Measurements from ENCODE around the gene TUBA4A.
A peak's percentile ranks its signal among the peaks of the same experiment; 100 is the strongest.
"Not testable (repeated sequence)": the region's sequence is repeated elsewhere in the genome, so short reads cannot be mapped to it uniquely, and the experiment has no call there.

The TUBA4A gene

DNA sequence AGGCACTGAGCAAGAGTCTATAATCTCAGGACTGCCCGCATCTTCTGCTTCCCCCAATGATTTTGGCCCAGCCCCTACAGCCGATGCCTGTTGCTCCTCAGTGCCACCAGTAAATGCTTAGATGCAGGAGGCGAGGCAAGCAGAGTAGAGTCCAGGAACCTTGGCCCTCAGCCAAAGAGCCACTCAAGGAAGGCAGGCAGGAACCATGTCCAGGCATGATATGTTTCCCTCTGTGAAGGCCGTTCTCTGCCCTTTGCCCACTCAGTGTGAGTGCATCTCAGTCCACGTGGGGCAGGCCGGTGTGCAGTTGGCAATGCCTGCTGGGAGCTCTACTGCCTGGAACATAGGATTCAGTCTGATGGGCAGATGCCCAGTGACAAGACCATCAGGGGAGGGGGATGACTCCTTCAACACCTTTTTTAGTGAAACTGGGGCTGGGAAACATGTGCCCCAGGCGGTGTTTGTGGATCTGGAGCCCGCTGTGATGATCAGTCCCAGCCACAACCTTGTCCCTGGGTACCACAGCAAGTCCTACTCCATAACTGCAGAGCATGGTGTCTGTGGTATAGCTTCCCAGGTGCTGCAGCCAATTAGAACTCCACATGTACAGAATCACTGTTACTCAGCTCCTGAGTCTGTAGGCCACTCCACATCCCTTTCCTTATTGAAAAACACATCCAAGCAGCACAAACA, 15.8 kb upstream of the TUBA4A start:
- FAIRE-seq (peak; percentile 42), DNase-seq (ENCODE audit: low spot score) (no peak)

DNA sequence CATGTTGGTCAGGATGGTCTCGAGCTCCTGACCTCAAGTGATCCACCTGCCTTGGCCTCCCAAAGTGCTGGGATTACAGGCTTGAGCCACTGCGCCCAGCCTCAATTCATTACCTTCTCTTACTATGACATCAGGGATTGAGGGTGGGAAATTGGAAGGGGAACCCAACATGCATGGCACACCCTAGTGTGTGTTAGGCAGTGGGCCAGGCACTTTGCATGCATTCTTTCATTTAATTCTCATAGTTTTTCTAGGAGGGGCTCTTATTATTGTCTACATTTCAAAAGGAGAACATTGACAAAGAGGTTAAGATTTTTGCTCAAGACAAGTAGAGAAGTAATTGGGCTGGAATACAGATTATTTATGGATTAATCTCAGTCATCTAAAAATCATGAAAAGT, 14.6 kb upstream of the TUBA4A start:
- FAIRE-seq: no peak

DNA sequence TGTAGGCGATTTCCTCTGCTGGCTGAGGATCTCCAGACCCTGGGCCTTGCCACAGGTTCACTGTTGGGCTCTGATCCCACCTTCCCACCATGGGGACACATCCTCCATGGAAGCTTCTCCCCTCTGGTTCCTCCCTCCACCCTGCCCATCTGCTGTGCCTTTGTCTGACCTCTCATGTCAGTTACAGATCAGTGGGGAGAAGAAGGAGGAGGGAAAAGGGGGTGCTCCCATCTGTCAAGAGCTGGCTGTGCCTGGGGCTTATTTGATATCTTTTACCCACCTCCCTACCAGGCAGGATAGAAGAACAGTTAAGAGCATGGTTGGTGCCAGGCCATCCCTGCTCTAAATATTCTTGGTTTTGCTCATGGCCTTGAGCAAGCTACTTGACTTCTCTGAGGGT, 13.2 kb upstream of the TUBA4A start:
- DNase-seq (ENCODE audit: low spot score) (no peak), FAIRE-seq (no peak)

More for the DNA sequence above, 14.6 kb upstream of the TUBA4A start:
- no peak for DNase-seq (ENCODE audit: low spot score)

DNA sequence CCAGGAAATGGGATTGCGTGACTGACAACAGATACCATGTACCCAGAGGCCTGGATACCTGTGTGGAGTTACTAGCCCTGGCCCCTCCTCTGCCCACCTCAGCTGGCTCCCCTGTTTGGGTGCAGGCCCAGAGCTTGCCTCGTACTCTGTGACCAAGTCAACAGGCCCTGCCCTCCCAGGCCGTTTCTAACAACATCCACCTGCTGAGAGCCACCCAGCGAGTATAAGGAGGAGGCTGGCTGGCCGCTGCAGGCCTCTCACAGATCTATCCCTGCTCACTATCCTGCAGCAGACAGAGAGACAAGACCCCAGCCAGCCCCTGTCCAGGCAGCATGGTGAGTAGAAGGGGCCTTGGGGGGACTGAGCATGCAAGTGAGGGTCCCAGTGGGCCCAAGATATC, 12.5 kb upstream of the TUBA4A start:
- FAIRE-seq (no peak), DNase-seq (ENCODE audit: low spot score) (no peak)

DNA sequence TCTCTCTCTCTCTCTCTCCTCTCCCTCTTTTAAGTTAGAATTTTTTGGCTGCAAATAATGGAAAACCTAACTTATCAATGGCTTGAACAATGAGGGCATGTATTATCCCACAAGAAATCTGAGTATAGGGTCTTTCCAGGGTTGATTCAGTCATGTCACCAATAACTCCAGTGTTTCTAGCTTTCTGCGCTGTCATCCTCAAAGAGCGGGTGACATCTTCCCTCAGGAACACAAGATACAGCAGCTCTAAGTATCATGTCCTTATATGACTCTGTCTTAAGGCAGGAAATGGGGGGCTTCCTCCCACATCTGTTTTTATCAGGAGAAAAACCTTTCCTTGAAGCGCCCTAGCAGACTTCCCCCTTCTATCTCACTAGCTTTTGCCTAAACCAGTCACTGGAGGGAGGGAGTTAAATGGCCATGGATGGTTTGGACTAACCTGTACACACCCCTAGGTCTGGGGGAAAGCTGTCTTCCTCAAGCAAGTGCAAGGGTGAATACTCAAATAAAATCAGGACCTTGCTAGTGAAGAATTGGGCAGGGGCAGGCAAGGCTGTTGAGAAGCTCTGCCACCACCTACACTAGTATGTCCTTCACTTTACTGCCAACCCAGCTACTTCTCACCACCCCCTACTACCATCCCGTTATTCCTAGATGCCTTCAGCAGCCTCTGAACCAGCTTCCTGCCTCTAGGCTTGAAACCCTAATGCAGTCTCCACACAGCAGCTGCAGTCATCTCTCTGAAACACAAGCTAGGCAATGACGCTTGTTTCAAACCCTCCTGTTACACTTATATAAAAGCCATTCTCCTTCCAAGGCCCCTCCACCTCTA, 7.5 kb upstream of the TUBA4A start:
- DNase-seq (ENCODE audit: low spot score) (no peak), FAIRE-seq (no peak)

DNA sequence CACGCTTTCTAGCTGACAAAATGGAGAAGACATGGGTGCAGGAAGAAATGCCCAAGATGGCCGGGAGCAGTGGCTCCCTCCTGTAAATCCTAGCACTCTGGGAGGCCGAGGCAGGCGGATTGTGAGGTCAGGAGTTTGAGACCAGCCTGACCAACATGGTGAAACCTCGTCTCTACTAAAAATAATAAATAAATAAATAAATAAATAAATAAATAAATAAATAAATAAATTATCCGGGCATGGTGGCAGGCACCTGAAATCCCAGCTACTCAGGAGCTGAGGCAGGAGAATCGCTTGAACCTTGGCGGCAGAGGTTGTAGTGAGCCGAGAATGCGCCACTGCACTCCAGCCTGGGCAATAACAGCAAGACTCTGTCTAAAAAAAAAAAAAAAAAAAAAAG, 5.2 kb upstream of the TUBA4A start:
- not testable (repeated sequence) for DNase-seq (ENCODE audit: low spot score); FAIRE-seq

DNA sequence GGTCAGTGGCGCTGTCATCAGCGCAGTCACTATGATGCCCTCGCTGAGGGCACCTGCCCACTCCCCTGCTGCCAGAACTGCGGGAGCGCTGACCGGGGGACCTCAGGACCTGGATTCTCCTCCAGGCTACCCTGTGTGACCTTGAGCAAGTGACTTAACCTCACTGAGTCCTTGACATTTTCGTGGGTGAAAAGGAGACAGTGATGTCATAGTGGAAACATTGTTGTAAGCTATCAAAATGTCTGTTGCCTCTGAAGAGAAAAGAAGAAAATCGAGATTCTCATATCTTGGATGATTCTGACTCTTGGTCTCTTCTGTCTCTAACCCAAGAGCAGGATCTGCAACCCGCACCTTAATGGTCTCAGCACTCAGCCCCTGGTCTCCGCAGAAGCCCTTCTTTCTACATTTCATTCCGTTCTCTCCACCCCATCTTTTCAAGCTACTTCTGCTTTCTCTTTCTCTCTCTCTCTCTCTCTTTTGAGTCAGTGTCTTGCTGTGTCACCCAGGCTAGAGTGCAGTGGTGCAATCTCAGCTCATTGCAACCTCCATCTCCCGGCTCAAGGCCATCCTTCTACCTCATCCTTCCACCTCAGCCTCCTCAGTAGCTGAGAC, 978 bp upstream of the TUBA4A start:
- DNase-seq (ENCODE audit: low spot score): no peak

DNA sequence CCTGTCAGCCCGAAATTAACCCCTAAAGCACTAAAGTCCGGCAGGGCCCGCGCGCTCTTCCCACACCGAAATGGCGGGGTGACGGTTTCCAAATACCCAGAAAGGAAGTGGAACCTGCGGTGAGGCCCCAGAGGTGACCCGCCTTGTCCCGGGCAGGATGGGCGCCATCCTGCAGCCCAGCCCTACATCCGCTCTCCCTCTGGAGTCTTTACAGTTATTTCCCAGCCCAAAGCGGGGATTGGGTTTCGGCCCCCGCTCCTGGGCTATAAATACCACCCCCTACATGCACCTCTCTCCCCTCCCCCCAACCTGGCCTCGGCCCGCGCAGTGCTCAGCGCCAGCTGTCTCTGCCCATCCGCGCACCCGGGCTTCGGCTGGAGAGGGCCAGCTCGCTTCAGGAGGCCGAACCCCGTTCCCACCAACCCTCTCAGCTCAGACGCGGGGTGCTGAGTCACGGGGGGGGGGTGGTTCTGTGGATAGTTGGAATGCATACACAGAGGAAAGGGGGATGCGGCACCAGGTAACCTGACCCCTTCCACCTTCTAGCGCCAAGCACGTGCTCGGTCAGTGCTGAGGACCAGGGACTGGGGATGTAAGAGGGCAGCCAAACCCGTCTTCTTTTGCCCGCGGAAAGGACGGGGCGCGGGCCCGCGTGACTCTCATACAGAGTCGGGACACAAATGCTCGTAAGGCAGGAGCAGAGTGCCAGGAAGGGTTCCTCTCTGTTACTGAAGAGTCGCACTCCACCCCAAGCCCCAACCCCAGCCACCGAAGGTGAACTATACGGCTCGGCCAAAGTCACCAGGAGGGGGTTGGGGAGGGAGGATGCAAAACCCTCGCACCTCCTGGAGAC, 592 bp downstream of the TUBA4A start, which contains the start of gene TUBA4B:
TSS of gene TUBA4B (plus strand) at position 344 of the 853 bp plus-strand sequence. CDS start at position 509, 165 bp downstream.
- FAIRE-seq: no peak
- DNase-seq (ENCODE audit: low spot score): no peak

More for the DNA sequence above, 978 bp upstream of the TUBA4A start:
- no peak for FAIRE-seq

DNA sequence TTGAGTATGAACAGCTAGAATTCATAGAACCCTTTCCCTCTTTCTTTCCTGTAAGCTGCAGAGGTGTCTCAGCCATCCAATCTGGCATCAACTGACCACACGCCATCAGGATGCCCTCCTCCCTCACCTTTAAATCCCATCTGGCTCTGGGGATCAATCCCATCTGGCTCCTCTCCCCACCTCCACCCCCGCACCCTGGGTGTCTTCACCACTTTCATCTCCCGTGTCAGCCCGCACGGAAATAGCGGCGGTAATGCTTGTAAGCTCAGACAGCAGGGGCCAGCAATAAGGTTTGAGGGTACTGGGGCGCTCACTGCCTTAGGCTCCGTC, 1.2 kb downstream of the TUBA4A start:
- DNase-seq (ENCODE audit: low spot score): no peak

DNA sequence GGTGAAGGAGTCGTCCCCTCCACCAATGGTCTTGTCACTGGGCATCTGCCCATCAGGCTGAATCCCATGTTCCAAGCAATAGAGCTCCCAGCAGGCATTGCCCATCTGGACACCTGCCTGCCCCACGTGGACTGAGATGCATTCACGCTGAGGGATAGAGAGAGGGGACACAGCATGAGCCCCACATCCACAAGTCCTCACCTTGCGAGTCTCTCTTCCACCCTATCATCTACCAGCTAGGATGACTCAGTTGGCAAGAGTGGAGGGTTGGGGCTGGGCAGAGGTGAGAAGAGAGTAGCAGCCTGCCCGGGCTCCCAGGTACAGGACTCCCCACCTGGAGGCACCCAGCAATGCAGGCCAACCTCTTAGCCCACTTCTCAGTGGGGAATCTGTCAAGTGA, 1.6 kb downstream of the TUBA4A start:
- no peak for FAIRE-seq
- no peak for DNase-seq (ENCODE audit: low spot score)

More for the DNA sequence above, 1.2 kb downstream of the TUBA4A start:
- FAIRE-seq: no peak

DNA sequence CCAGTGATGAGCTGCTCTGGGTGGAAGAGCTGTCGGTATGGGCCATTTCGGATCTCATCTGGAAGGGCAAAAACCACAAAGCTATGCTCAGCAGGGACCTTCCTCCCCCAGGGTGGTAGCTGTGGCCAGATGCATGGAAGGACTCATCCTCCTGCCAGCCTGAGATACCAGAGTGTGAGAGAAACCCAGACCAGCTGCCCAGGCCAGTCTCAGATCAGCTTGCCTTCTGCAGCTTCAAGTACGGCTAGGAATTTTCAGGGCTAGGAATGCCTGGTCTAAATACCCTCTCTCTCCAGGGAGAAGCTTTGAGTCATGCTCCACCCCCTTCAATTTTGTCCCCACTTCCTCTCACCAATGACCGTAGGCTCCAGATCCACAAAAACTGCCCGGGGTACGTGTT, 2.1 kb downstream of the TUBA4A start:
- FAIRE-seq (no peak), DNase-seq (ENCODE audit: low spot score) (no peak)

DNA sequence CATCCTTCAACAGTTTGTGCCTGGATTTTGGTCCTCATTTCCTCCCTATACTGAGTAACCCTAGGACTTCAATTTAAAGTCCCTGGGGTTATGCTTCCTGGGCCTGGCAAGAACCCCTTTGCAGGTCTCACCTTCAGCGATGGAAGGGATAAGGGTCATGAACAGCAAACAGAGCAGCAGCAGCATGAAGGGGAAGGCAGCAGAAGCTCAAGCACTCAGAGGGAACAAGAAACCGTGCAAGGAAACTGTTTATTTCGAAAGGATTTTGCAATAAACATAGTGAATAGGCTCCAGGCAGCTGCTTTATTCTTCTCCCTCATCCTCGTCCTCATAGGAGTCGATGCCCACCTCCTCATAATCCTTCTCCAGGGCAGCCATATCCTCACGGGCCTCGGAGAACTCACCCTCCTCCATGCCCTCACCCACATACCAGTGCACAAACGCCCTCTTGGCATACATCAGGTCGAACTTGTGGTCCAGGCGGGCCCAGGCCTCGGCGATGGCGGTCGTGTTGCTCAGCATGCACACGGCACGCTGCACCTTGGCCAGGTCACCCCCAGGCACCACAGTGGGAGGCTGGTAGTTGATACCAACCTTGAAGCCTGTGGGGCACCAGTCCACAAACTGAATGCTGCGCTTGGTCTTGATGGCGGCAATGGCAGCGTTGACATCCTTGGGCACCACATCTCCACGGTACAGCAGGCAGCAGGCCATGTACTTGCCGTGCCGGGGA, 3.5 kb downstream of the TUBA4A start:
- DNase-seq (ENCODE audit: low spot score) (no peak), FAIRE-seq (no peak)

DNA sequence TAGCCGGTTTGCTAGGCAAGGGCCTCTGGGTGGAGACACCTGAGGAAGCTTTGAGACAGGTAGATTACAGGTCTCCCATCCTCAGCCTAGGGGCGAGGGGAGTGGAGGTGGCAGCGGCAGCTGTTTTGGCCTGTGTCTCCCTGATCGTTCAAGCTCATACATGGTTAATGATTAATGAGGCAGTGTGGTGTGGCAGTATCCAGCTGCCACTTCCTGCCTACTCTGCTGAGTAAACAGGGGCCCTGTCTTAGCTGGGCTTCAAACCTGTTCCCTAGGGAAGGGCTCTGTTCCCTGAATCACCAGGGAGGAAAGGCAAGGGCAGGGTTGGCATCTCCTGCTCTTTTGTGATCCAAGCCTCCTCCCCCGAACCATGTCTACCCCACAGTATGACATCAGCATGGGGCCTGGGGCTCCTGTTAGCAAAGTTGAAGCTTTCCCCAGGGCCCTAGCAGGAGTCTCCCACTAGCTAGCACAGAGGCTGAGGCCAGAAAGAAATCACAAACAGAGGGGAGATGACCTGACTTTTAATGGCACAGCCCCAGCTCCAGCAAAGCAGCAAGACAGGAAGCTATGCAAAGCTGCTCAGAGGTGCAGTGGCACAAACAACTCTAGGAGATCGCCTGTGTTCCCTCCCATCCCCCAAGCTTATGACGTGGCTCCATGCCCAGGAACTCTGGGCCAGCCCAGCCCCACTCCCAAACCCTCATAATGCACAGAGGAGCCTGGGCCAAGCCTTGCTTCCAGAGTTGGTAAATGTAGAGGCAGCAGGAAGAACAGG, 4.3 kb downstream of the TUBA4A start:
- FAIRE-seq: no peak
- peak; percentile 64 for DNase-seq (ENCODE audit: low spot score)

DNA sequence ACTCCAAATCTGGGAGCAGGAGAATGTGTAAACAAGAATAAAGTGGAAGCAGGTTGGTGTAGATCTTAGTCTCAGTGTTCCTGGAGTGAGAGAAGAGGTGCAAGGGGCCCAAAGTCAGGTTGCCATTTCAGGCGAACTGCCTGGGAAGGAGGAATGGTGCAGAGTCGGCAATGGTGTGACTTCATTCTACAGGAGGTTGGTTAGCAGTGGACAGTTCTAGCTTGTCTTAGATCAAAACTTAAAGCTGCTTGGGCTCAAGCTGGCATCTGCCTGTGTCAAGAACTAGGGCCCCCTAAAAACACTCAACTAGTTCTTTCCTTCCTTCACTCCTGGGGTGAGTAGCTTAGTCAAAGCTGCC, 4.9 kb downstream of the TUBA4A start:
- DNase-seq (ENCODE audit: low spot score) (no peak), FAIRE-seq (no peak)

DNA sequence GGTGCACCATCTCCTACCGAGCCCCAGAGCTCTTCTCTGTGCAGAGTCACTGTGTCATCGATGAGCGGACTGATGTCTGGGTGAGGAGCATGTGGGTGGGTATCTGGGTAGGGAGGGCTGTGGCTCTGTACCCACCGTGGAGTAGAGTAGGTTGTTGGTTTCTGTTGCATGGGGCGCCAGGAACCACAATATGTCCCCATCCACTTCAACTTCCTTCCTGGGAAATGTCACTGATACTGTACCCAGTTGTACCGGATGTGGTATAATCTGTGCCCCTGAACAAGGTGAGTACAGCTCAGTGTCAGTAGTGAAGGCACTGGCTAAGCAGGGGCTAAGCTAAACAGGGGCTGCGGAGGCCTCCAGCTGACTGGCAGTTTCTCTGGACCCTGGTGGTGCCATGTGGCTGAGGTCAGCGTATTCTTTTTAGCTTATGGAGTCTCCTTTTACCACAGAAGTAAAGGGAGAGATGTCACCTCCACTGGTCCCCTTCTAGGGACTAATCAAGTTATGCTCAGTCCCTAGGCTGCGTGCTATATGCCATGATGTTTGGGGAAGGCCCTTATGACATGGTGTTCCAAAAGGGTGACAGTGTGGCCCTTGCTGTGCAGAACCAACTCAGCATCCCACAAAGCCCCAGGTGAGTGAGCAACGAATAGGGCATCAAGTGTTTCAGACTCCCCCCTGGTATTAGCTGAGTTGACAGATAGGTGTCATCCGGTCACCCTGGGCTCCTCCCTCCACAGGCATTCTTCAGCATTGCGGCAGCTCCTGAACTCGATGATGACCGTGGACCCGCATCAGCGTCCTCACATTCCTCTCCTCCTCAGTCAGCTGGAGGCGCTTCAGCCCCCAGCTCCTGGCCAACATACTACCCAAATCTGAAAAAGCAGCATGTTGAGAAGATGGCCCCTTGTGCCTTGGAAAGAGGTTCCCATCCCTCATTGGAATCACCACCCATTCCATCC, 5.8 kb downstream of the TUBA4A start:
- DNase-seq (ENCODE audit: low spot score): no peak
- no peak for FAIRE-seq

DNA sequence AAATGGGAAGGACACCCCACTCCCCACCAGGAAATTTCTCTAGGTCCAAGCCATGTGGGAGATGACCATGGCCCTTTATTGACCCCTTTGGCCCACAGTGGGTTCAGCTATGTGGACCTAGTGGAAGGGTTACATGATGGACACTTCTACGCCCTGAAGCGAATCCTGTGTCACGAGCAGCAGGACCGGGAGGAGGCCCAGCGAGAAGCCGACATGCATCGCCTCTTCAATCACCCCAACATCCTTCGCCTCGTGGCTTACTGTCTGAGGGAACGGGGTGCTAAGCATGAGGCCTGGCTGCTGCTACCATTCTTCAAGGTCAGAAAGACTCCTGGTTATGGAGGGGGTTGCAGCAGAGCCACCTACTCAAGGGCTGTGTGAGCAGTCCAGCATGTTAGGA, 7.2 kb downstream of the TUBA4A start:
- no peak for DNase-seq (ENCODE audit: low spot score)
- no peak for FAIRE-seq

DNA sequence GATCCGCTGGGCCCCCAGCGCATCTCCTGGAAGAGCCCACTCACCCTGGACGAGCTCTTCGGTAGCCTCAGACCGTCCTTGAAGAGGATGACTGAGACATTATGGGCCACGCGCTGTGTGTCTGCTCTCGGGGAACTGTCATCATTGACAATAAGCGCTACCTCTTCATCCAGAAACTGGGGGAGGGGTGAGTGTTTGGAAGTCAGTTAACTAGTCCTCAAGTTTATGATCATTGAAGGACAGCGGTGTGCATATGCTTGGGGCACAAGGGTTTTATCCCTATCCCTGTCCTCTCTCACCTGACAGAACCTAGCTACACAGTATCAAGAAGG, 7.9 kb downstream of the TUBA4A start:
- no peak for DNase-seq (ENCODE audit: low spot score)
- FAIRE-seq: no peak

DNA sequence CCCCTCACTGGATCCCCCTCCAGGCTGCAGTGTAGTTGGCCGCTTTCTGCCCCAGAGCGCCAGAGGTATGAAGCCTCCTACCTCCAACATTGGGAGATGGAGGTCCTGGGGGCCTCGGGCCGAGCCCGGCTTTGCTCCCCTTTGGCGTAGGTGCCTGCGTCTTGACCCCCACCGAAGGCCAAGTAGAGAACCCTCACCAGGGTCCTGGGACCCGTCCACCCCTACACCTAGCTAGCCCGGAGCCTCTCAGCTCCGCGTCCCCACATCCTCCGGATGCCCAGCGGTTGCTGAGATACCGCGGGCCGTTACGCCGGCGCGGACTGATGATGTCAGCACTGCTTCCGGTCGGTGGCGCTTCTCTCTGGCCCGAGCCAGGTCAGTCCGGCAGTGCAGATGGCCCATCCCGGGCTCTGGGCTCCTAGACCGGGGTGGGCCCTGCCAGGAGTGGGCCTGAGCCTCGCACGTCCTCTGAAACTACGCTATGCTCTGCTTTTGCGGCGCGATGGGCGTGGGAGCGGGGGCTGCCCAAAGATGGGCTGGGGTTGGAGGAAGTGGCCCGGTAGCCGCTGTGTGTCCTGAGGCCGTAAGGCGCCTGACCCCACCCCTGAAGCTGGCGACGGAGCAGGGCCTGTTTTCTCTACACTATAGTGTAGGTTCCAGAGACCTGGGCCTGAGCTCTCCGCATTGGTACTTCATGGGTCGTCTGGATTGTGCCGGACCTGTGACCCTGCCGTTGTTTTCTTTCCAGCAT, 8.4 kb downstream of the TUBA4A start, which contains the start of the genes GLB1L and STK16:
TSS of gene GLB1L (minus strand) at position 297 of the 751 bp plus-strand sequence. CDS start 1,871 bp downstream, outside the sequence.
TSS of gene STK16 (plus strand) at position 332 of the 751 bp plus-strand sequence. CDS start 521 bp downstream, outside the sequence.
- FAIRE-seq (peak; percentile 61), DNase-seq (ENCODE audit: low spot score) (peak; percentile 96)

All from urothelium cell line (cell line).